Ectodermal cell (in vitro differentiated cells): ENCODE results near the gene EIF2S2.

ENCODE experiments used
- H3K27ac ChIP-seq: 2 replicates; pipeline ENCODE4 v1.7.0; 2013; ENCODE audit warnings: mild to moderate bottlenecking, low read depth, low read length; ENCODE audit not compliant: insufficient read depth, poor library complexity, severe bottlenecking
- H3K27me3 ChIP-seq: 2 replicates; pipeline ENCODE4 v1.7.0; 2013; ENCODE audit warnings: mild to moderate bottlenecking, low read length; ENCODE audit not compliant: insufficient read depth, control insufficient read depth, poor library complexity, severe bottlenecking
- H3K36me3 ChIP-seq: one replicate; pipeline ENCODE4 v1.7.0; 2013; ENCODE audit warnings: low read length; ENCODE audit not compliant: control insufficient read depth, insufficient read depth
- H3K4me1 ChIP-seq: one replicate; pipeline ENCODE4 v1.7.0; 2013; ENCODE audit warnings: low read length; ENCODE audit not compliant: control insufficient read depth, insufficient read depth
- H3K4me3 ChIP-seq: 2 replicates; pipeline ENCODE4 v1.7.0; 2013; ENCODE audit warnings: low read depth, low read length, control low read depth; ENCODE audit not compliant: insufficient read depth
- H3K9me3 ChIP-seq: 2 replicates; pipeline ENCODE4 v1.7.0; 2013; ENCODE audit warnings: mild to moderate bottlenecking, low read length, moderate library complexity; ENCODE audit not compliant: control insufficient read depth
- WGBS, 2 experiments: methylation state at CpG; one replicate each; pipeline ENCODE4 v1.1.7; 2013; ENCODE audit warnings: missing lambda C conversion rate in 2 of 2; 5-methylcytosine and 5-hydroxymethylcytosine counted together

The EIF2S2 gene

DNA sequence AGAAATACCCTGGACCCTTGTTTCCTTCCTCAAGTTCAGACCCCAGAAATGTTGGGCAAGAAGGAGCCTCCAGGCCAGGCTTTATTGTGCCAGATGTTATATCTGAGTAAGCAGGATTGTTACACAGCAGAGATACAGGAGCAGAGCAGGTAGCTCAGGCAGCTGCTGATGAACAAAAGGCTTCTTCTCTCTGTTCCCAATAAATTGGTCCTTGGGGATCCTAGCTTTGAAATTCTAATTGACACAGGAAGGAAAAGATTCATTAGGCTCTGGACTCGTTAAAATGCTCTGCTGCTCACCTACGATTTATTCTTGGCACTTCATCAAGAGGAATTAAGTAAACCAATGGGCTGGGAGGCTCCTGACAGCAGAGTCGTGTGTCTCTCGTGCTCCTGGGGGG lies 64.1 kb downstream of the EIF2S2 start:
- 84 to 90% methylated on average over 4 of the region's 4 CpGs for WGBS, 2 experiments
- no peak overlapping the region for H3K27ac ChIP-seq
- peaks cover 8% of the 10 kb centered on the region for H3K4me1 ChIP-seq
- no peaks in the 10 kb centered on the region for H3K27me3 ChIP-seq
- no peak overlapping the region for H3K4me3 ChIP-seq
- H3K9me3 ChIP-seq: no peaks in the 10 kb centered on the region
- H3K36me3 ChIP-seq: no peaks in the 10 kb centered on the region

DNA sequence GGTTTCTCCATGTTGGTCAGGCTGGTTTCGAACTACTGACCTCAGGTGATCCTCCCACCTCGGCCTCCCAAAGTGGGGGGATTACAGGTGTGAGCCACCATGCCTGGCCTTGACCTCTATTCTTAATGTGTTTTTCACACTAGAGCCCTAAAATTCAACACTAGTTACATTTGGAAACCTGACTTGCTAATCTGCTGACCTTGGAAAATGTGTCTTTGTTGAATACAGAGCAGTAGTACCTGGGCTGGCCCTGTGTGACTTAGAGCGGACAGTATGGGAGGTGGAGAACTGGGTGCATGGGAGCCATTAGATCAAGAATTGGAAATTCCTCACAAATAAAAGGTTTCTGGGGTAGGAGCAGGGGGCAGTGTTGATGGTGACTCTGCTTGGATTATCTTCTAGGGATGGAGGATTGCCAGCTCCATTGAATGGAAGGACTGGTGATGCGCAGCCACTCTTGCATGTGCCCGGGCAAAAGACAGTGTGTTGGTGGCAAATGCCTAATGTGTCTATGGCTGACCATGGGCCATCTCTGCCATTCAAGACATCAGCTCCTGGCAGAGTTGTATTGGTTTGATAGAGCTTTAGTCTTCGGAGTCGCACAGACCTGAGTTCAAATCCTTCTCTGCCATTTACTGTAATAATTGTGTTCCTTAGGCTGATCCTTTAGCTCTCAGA lies 64.9 kb downstream of the EIF2S2 start:
- Histone ChIP-seq H3K4me1 (peaks cover 8% of the 10 kb centered on the region), H3K9me3 (no peaks in the 10 kb centered on the region), H3K36me3 (no peaks in the 10 kb centered on the region), H3K27ac (no peak overlapping the region), H3K27me3 (no peaks in the 10 kb centered on the region), H3K4me3 (no peak overlapping the region)
- 96 to 98% methylated on average over 7 of the region's 7 CpGs for WGBS, 2 experiments

DNA sequence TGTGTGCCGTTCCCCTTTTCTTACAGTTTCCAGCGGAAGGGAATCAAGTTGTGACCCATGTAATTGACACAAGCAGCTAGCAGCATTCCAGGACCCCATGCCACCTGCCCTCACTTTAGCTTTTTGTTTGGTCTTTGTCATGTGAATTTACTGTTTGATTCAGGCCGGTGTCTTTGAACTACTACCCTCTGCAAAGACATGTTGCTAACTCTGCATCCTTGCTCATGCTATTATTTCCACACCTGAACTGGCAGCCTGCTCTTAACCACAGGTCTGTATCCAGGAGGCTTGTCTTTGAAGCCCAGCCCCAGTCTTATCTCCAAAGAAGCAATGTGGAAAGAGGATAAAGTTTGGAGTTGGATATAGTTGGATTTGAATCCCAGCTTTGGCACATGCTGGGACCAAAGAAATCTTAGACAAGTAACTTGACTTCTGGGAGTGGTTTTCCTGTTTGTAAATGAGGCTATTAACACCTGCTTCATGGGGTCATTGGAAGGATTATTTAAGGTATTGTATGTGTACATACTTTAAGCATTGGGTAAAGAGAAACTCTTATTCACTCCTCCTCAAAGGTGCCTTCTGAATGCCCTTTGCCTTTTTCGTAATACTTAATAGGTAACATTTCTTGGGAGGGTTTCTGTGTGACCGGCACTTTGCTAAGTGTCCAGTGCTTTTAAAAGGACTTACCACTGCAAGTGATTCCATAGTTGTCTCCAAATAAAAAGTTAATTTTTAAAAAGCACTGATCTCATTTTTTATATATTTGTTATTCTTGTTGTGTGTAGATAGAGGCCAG lies 65.9 kb downstream of the EIF2S2 start:
- WGBS, 2 experiments: 53 to 55% methylated on average over 5 of the region's 5 CpGs
- no peaks in the 10 kb centered on the region for H3K9me3 ChIP-seq
- H3K4me3 ChIP-seq: no peak overlapping the region
- H3K27ac ChIP-seq: no peak overlapping the region
- H3K36me3 ChIP-seq: no peaks in the 10 kb centered on the region
- peaks cover 8% of the 10 kb centered on the region for H3K4me1 ChIP-seq
- H3K27me3 ChIP-seq: no peaks in the 10 kb centered on the region

DNA sequence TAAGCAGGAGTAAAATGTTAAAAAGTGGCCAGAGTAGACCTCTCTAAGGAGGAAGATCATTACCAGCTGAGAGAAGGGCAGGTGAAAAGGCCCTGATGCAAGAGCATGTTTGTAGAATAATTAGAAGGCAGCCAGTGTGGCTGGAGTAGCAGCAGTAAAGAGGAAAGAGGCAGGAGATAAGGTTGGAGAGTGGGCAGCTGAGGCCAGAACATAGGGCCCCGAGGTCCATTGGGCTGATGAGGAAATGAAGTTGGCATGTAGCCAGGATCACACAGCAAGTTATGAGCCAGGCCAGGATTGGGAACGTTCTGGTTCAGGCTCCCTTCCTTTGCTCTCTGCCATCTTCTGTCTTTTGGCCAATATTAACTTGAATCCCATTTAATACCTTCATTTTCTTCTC lies 66.7 kb downstream of the EIF2S2 start:
- Histone ChIP-seq H3K27me3 (no peaks in the 10 kb centered on the region), H3K4me1 (peaks cover 8% of the 10 kb centered on the region), H3K36me3 (no peaks in the 10 kb centered on the region), H3K9me3 (no peaks in the 10 kb centered on the region), H3K4me3 (no peak overlapping the region), H3K27ac (no peak overlapping the region)
- WGBS, 2 experiments: 63 to 66% methylated on average over 2 of the region's 2 CpGs

DNA sequence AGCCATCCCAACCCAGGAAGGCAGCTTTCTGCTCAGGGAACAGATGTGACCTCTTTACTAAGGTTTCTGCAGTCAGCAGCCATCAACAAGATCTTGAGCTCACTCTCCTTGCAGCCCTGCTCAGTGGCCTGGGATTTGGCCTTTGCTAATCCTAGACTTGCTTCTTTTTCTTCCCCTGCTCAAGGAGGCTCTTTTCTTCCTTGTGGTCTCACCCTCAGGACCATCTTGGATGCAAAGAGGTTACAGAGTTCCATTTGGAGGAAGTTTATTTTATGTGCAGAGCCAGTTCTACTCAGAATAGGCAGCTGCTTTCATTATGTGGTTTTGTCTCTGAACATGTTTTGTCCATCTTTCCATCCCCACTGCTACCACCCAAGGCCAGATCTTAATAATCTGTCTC lies 69.0 kb downstream of the EIF2S2 start:
- H3K36me3 ChIP-seq: no peaks in the 10 kb centered on the region
- no peaks in the 10 kb centered on the region for H3K9me3 ChIP-seq
- H3K4me3 ChIP-seq: no peak overlapping the region
- no peak overlapping the region for H3K27ac ChIP-seq
- H3K27me3 ChIP-seq: no peaks in the 10 kb centered on the region
- H3K4me1 ChIP-seq: peaks cover 8% of the 10 kb centered on the region

DNA sequence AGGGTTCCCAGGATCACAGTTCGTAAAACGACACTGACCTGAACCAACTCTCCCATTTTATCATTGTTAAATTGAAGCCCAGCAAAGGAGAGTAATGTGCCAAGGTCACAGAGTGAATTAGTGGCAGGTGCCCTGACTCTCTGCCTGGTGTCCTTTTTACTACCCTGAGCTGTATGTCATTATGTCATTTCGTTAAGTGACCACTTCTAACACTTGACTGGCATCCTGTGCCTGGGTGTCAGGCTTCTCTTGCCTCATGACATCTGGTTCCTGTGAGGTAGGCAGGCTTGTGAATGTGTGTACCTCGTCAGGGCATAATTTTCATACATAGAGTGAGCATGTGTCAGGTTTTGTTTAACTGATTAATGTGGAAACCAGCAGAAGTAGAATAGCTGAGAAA lies 69.8 kb downstream of the EIF2S2 start:
- Histone ChIP-seq H3K36me3 (no peaks in the 10 kb centered on the region), H3K4me3 (no peak overlapping the region), H3K9me3 (no peaks in the 10 kb centered on the region), H3K4me1 (peaks cover 8% of the 10 kb centered on the region), H3K27ac (no peak overlapping the region), H3K27me3 (no peaks in the 10 kb centered on the region)
- WGBS, 2 experiments: 92 to 93% methylated on average over 4 of the region's 4 CpGs

DNA sequence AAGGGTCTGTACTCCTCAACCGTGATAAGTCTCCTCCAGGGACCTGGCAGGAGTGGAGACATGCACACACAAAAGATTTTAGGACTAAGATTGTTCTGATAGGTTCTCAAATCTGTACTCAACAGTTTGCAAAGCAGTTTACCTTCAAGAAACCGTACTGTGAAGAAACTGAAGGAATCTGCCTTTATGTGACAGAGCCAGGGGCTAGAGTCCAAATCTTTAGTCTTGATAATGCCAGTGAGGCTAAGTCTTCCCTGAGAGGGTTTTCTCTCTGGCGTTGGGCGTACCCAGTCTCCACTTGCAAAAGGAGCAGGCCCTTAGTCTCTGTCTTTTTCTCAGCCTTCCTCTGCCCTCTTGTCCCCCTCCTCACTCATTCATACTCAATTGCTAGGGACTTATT lies 70.8 kb downstream of the EIF2S2 start:
- Histone ChIP-seq H3K36me3 (no peaks in the 10 kb centered on the region), H3K9me3 (no peaks in the 10 kb centered on the region), H3K27ac (no peak overlapping the region), H3K4me1 (peaks cover 13% of the 10 kb centered on the region), H3K4me3 (no peak overlapping the region), H3K27me3 (no peaks in the 10 kb centered on the region)
- 90 to 98% methylated on average over 4 of the region's 4 CpGs for WGBS, 2 experiments

DNA sequence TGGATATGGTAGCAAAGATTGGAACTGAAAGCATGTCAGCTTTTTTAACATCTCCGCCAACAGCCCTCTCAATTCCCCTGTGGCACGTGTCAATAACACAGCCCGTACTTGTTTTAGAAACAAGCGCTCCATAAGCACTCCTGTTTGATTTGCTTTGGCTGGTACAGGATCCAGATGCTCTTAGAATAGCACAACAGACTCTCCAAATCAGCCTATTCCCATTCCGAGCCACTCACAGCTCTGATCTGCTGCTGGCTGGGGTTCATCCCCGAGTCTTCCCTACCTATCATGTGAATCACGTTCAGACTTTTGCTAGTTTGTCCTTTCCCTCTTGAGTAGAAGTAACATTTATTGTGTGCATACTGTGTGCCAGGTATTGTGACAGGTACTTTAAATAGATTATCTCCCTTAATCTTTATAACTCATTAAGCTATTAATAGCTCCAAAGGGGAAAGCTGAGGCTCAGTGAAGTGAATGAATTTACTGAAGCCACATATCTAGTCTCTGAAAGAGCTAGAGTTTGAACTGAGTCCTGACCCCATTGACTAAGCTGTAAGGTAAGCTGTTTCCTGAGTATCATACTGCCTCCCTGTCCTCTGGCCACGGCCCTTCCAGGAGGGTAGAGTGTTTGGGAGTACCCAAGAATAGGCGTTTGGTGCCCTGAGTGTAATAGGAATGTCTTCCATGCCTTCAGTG lies 71.6 kb downstream of the EIF2S2 start:
- no peaks in the 10 kb centered on the region for H3K9me3 ChIP-seq
- H3K27ac ChIP-seq: no peak overlapping the region
- peaks cover 7% of the 10 kb centered on the region for H3K4me1 ChIP-seq
- no peaks in the 10 kb centered on the region for H3K36me3 ChIP-seq
- WGBS, 2 experiments: 90 to 95% methylated on average over 9 of the region's 9 CpGs
- no peak overlapping the region for H3K4me3 ChIP-seq
- no peaks in the 10 kb centered on the region for H3K27me3 ChIP-seq
